Measurements from ENCODE around the gene KIAA0232.

GRCh38 chr4:6755088-6755753 is 27.3 kb upstream of the KIAA0232 start:
- no peak for TF ChIP-seq POLR2A (IDR thresholded peaks at IDR 0.05)
- no peak for TF ChIP-seq CTCF (IDR thresholded peaks at IDR 0.05)
